HepG2 (cell line): Measurements from ENCODE around the gene TFF1. TPM values are rescaled to one million over a fixed set of nuclear protein-coding genes. Genes with fewer than 3 reads are reported as not detected.

ENCODE experiments used
- ATAC-seq: fragments of 200-7000 bp; cut with Tn5 transposase; 3 replicates; pipeline ENCODE4 v1.9.1; 2020; ENCODE audit warnings: mild to moderate bottlenecking, moderate library complexity
- BruUV-seq: library from RNA; stranded (reverse); fragments of 400-500 nt; replicated peaks from 2 replicates; lab custom pipeline; 2021; lab: Mats Ljungman, UMichigan
- CTCF ChIA-PET: fragments of 300-600 bp; formaldehyde crosslinking; extraction: SDS; loops from one replicate; lab custom pipeline; 2021; ENCODE audit warnings: low total read pairs, inconsistent platforms, low intra/inter-chr PET ratio; lab: Yijun Ruan, JAX
- POLR2A ChIA-PET: fragments of 350-600 bp; sonication (Branson Sonifier 250); formaldehyde crosslinking; loops from one replicate; lab custom pipeline; 2020; ENCODE audit warnings: antibody characterized with exemption, inconsistent platforms; lab: Yijun Ruan, JAX
- DNase-seq: peaks from one replicate; pipeline ENCODE4 v3.0.0-alpha.2; 2015; ENCODE audit warnings: low spot score
- FAIRE-seq: peaks from 3 replicates; lab custom pipeline; 2011; peaks lifted over from hg19 to GRCh38; lab: Jason Lieb, UNC
- H2AFZ ChIP-seq: one replicate; pipeline ENCODE4 v1.6.1; 2011; ENCODE audit warnings: low read length, inconsistent platforms
- H3K27ac ChIP-seq: fragments of 300-600 bp; 3 replicates; pipeline ENCODE4 v1.8.0; 2011; ENCODE audit warnings: mixed run types, mild to moderate bottlenecking, mixed read lengths, low read length, inconsistent platforms; ENCODE audit not compliant: insufficient read depth; ENCODE audit errors: extremely low read length
- H3K27me3 ChIP-seq, 2 experiments: fragments of 200-600 bp in 1 of 2; 2 replicates in 1 of 2; 3 replicates in 1 of 2; pipeline versions ENCODE4 v1.6.0 to v1.8.0; 2011; ENCODE audit warnings: low read length in 2 of 2, mild to moderate bottlenecking in 2 of 2, moderate library complexity in 2 of 2, inconsistent platforms in 1 of 2; ENCODE audit not compliant: insufficient read depth in 2 of 2, control insufficient read depth in 1 of 2
- H3K36me3 ChIP-seq, 2 experiments: fragments of 200-600 bp in 1 of 2; replicated peaks in 1 of 2; 2 replicates in 1 of 2; 3 replicates in 1 of 2; pipeline versions ENCODE4 v1.5.1 to v1.8.0; 2011; ENCODE audit warnings: low read length in 2 of 2, inconsistent platforms in 1 of 2; ENCODE audit not compliant: insufficient read depth in 2 of 2, control insufficient read depth in 1 of 2
- H3K4me1 ChIP-seq: 2 replicates; pipeline ENCODE4 v1.5.1; 2012; ENCODE audit warnings: low read length, inconsistent platforms; ENCODE audit not compliant: insufficient read depth
- H3K4me2 ChIP-seq: 2 replicates; pipeline ENCODE4 v1.6.0; 2011; ENCODE audit warnings: low read depth, low read length, inconsistent platforms
- H3K4me3 ChIP-seq, 3 experiments: fragments of 200-600 bp in 1 of 3; sonication (generic), shearing (Covaris generic) in 1 of 3; replicated peaks in 1 of 3; 2 replicates each; pipeline ENCODE4 v1.5.1; 2011 to 2016; ENCODE audit warnings: low read length in 3 of 3, inconsistent platforms in 2 of 3, low read depth in 2 of 3, mild to moderate bottlenecking in 2 of 3, control low read depth in 1 of 3, mixed read lengths in 1 of 3; ENCODE audit not compliant: insufficient read depth in 1 of 3
- H3K79me2 ChIP-seq: one replicate; pipeline ENCODE4 v1.6.1; 2011; ENCODE audit warnings: low read length, inconsistent platforms; ENCODE audit not compliant: insufficient read depth
- H3K9ac ChIP-seq: 2 replicates; pipeline ENCODE4 v1.6.0; 2011; ENCODE audit warnings: mild to moderate bottlenecking, low read depth, low read length, inconsistent platforms; ENCODE audit not compliant: insufficient read depth
- H3K9me3 ChIP-seq: 2 replicates; pipeline ENCODE4 v1.5.1; 2012; ENCODE audit warnings: mild to moderate bottlenecking, low read length
- H4K20me1 ChIP-seq: 2 replicates; pipeline ENCODE4 v1.6.0; 2011; ENCODE audit warnings: inconsistent platforms, mild to moderate bottlenecking, low read length, moderate library complexity; ENCODE audit not compliant: insufficient read depth
- BHLHE40 ChIP-seq: IDR thresholded peaks from 2 replicates; pipeline ENCODE4 v1.6.1; 2011; ENCODE audit warnings: low read length, improper control_type of control experiment
- E2F5 ChIP-seq: sonication (generic); formaldehyde crosslinking; conservative IDR thresholded peaks from 2 replicates; pipeline ENCODE4 v1.4.0; 2020; ENCODE audit warnings: missing genetic modification reagents
- NFKB2 ChIP-seq: sonication (generic); formaldehyde crosslinking; IDR thresholded peaks from 2 replicates; pipeline ENCODE4 v1.4.0; 2020; ENCODE audit warnings: missing genetic modification reagents, borderline replicate concordance
- PRDM15 ChIP-seq: sonication (generic); formaldehyde crosslinking; IDR thresholded peaks from 2 replicates; pipeline ENCODE4 v1.4.0; 2020; ENCODE audit warnings: missing genetic modification reagents
- RNF2 ChIP-seq: fragments of 450-650 bp; conservative IDR thresholded peaks from 2 replicates; pipeline ENCODE4 v1.6.1; 2016; ENCODE audit warnings: low read depth
- TFDP2 ChIP-seq: sonication (generic); formaldehyde crosslinking; IDR thresholded peaks from 2 replicates; pipeline ENCODE4 v1.4.0; 2020; ENCODE audit warnings: missing genetic modification reagents
- ZBTB14 ChIP-seq: sonication (generic); formaldehyde crosslinking; IDR thresholded peaks from 2 replicates; pipeline ENCODE4 v1.4.0; 2020; ENCODE audit warnings: missing genetic modification reagents
- ZNF496 ChIP-seq: sonication (generic); formaldehyde crosslinking; IDR thresholded peaks from 2 replicates; pipeline ENCODE4 v1.8.1; 2023; ENCODE audit warnings: mild to moderate bottlenecking, moderate library complexity, missing genetic modification reagents; ENCODE audit not compliant: insufficient replicate concordance
- ZNF549 ChIP-seq: sonication (generic); formaldehyde crosslinking; IDR thresholded peaks from 2 replicates; pipeline ENCODE4 v1.5.0; 2020; ENCODE audit warnings: missing genetic modification reagents
- ZNF564 ChIP-seq: sonication (generic); formaldehyde crosslinking; IDR thresholded peaks from 2 replicates; pipeline ENCODE4 v1.8.1; 2023; ENCODE audit warnings: mild to moderate bottlenecking, missing genetic modification reagents
- ZNF691 ChIP-seq: sonication (generic); formaldehyde crosslinking; IDR thresholded peaks from 2 replicates; pipeline ENCODE4 v1.4.0; 2020; ENCODE audit warnings: missing genetic modification reagents, low read depth, mild to moderate bottlenecking, borderline replicate concordance
- ZSCAN29 ChIP-seq: sonication (generic); formaldehyde crosslinking; conservative IDR thresholded peaks from 2 replicates; pipeline ENCODE4 v1.4.0; 2020; ENCODE audit warnings: mild to moderate bottlenecking, missing genetic modification reagents
- WGBS: methylation state at CpG from one replicate; pipeline ENCODE4 v1.1.6; 2017; ENCODE audit warnings: low lambda C conversion rate; 5-methylcytosine and 5-hydroxymethylcytosine counted together
- in situ Hi-C: cut with HindIII; loops from 2 replicates; pipeline ENCODE4 v1.10.0; 2017; ENCODE audit warnings: low pct_unique_long_range_greater_than_20kb; ENCODE audit not compliant: extremely low pct_ligation_motif_present
- intact Hi-C: fragments of 100-400 bp; cut with micrococcal nuclease; formaldehyde crosslinking; loops from one replicate; pipeline ENCODE4 v1.10.0; 2022; ENCODE audit not compliant: unreplicated experiment
- polyA plus RNA-seq, 8 experiments: library from polyadenylated mRNA; depleted of rRNA in 3 of 8; stranded (reverse) in 7 of 8; unstranded in 1 of 8; fragments of >200 nt; fragmentation: Illumina TruSeq in 4 of 8; extraction: Trizol in 4 of 8; gene quantifications; 2 replicates each; pipeline versions ENCODE4 v1.2.1 to v1.2.3, GENCODE V29; 2011 to 2016; ENCODE audit warnings: low read depth in 4 of 8, missing spikeins in 1 of 8, mixed read lengths in 1 of 8; ENCODE audit not compliant: insufficient read depth in 1 of 8
- total RNA-seq, 5 experiments: library from RNA; depleted of rRNA; stranded (reverse); fragments of >200 nt; fragmentation: Illumina TruSeq; extraction: Trizol; gene quantifications; 2 replicates each; pipeline ENCODE4 v1.2.3, GENCODE V29; 2016; ENCODE audit warnings: low read depth in 1 of 5

Gene TFF1
- total and polyA plus RNA-seq, 2 of the 13 experiments (the other 11 are each of a cell fraction or from before 2014, with no cell fraction given), result 0.24 to 19.4 TPM

GRCh38 chr21:42351626-42352440 is 14.5 kb downstream of the TFF1 start:
- in situ Hi-C loops (no loop called here), intact Hi-C loops (no loop called here)
- Histone ChIP-seq H3K27ac (no peak overlapping the region), H3K9me3 (no peaks in the 10 kb centered on the region; the same call in 1 of the 2 replicates), H3K79me2 (no peaks in the 10 kb centered on the region), H2AFZ (no peak overlapping the region), H3K4me3 (no peak overlapping the region), H3K9ac (no peak overlapping the region), H3K4me1 (peaks cover 20% of the 10 kb centered on the region), H4K20me1 (no peaks in the 10 kb centered on the region), H3K27me3 (peaks cover 0 to 16% of the 10 kb centered on the region in 2 experiments; a peak in 2 of 5 replicates), H3K4me2 (no peak overlapping the region), H3K36me3 (no peaks in the 10 kb centered on the region)
- CTCF ChIA-PET, result no interaction called here
- POLR2A ChIA-PET, result no interaction called here
- FAIRE-seq (no peak), ATAC-seq (no peak), DNase-seq (no peak)
- BruUV-seq, result no TSS peak
- TF ChIP-seq ZNF691 (CRISPR knock-in tag) (no peak), PRDM15 (no peak), E2F5 (CRISPR knock-in tag) (no peak), ZSCAN29 (CRISPR knock-in tag) (no peak), RNF2 (no peak), ZNF496 (CRISPR knock-in tag) (no peak), ZNF564 (no peak), ZNF549 (CRISPR knock-in tag) (no peak), BHLHE40 (no peak), NFKB2 (CRISPR knock-in tag) (no peak), ZBTB14 (CRISPR knock-in tag) (no peak), TFDP2 (CRISPR knock-in tag) (no peak)
- WGBS, result 39% methylated on average over 11 of the region's 11 CpGs
